K562 (cell line): Measurements from ENCODE around the gene COQ4. TPM values are rescaled to one million over a fixed set of nuclear protein-coding genes. Genes with fewer than 3 reads are reported as not detected.

ENCODE experiments used
- ATAC-seq: fragments of 200-7000 bp; cut with Tn5 transposase; 3 replicates; pipeline ENCODE4 v1.9.1; 2020; ENCODE audit warnings: moderate library complexity
- BruUV-seq: library from RNA; stranded (reverse); fragments of 400-500 nt; replicated peaks from 2 replicates; lab custom pipeline; 2021; lab: Mats Ljungman, UMichigan
- CTCF ChIA-PET: fragments of 300-600 bp; formaldehyde crosslinking; extraction: SDS; loops from one replicate; lab custom pipeline; 2021; ENCODE audit warnings: low intra/inter-chr PET ratio; lab: Yijun Ruan, JAX
- POLR2A ChIA-PET: fragments of 300-600, 350-650 bp; sonication (Branson Sonifier 250); formaldehyde crosslinking; extraction: SDS; loops from one replicate; lab custom pipeline; 2021; ENCODE audit warnings: antibody characterized with exemption, inconsistent platforms; lab: Yijun Ruan, JAX
- DNase-seq, 4 experiments: peaks; one replicate each; pipeline versions ENCODE4 v3.0.0 to v3.0.0-alpha.2; 2011 to 2018; ENCODE audit warnings: low spot score in 3 of 4, mixed read lengths in 3 of 4; ENCODE audit errors: extremely low read depth in 1 of 4
- FAIRE-seq: peaks from 2 replicates; lab custom pipeline; 2011; peaks lifted over from hg19 to GRCh38; lab: Jason Lieb, UNC
- H2AFZ ChIP-seq: 2 replicates; pipeline ENCODE4 v1.6.0; 2011; ENCODE audit warnings: low read depth, low read length, control low read depth, inconsistent platforms
- H3K27ac ChIP-seq: fragments of 200-600 bp; 3 replicates; pipeline ENCODE4 v1.8.0; 2011; ENCODE audit warnings: low read depth, mild to moderate bottlenecking, control low read depth, inconsistent platforms, low read length, moderate library complexity, mixed read lengths; ENCODE audit errors: extremely low read depth
- H3K27me3 ChIP-seq, 2 experiments: fragments of 300-600 bp in 1 of 2; 2 replicates in 1 of 2; 3 replicates in 1 of 2; pipeline versions ENCODE4 v1.6.0 to v1.8.0; 2011; ENCODE audit warnings: inconsistent platforms in 2 of 2, low read length in 2 of 2, mild to moderate bottlenecking in 1 of 2, mixed read lengths in 1 of 2, moderate library complexity in 1 of 2; ENCODE audit not compliant: control insufficient read depth in 2 of 2, insufficient read depth in 2 of 2
- H3K36me3 ChIP-seq: fragments of 300-600 bp; 3 replicates; pipeline ENCODE4 v1.8.0; 2011; ENCODE audit warnings: mild to moderate bottlenecking, low read length, inconsistent platforms; ENCODE audit not compliant: control insufficient read depth, insufficient read depth
- H3K4me1 ChIP-seq, 2 experiments: fragments of 200-600 bp in 1 of 2; replicated peaks in 1 of 2; 2 replicates in 1 of 2; 3 replicates in 1 of 2; pipeline versions ENCODE4 v1.5.1 to v1.8.0; 2011; ENCODE audit warnings: inconsistent platforms in 2 of 2, low read length in 2 of 2, mild to moderate bottlenecking in 1 of 2, mixed read lengths in 1 of 2, moderate library complexity in 1 of 2; ENCODE audit not compliant: control insufficient read depth in 2 of 2, insufficient read depth in 2 of 2
- H3K4me2 ChIP-seq: 2 replicates; pipeline ENCODE4 v1.6.1; 2011; ENCODE audit warnings: low read length, control low read depth, inconsistent platforms, mixed read lengths; ENCODE audit not compliant: insufficient read depth
- H3K4me3 ChIP-seq: fragments of 200-600 bp; sonication (generic), shearing (Covaris generic); 2 replicates; pipeline ENCODE4 v1.5.1; 2016; ENCODE audit warnings: control low read depth, inconsistent platforms
- H3K79me2 ChIP-seq: fragments of 200-600 bp; 3 replicates; pipeline ENCODE4 v1.8.0; 2011; ENCODE audit warnings: low read length, inconsistent platforms; ENCODE audit not compliant: control insufficient read depth, insufficient read depth
- H3K9ac ChIP-seq, 2 experiments: 2 replicates each; pipeline versions ENCODE4 v1.6.0 to v1.6.1; 2011; ENCODE audit warnings: low read depth in 2 of 2, low read length in 2 of 2, control low read depth in 1 of 2, inconsistent platforms in 1 of 2, mild to moderate bottlenecking in 1 of 2, mixed read lengths in 1 of 2; ENCODE audit not compliant: insufficient read depth in 1 of 2
- H3K9me1 ChIP-seq: one replicate; pipeline ENCODE4 v1.6.0; 2011; ENCODE audit warnings: inconsistent platforms, mild to moderate bottlenecking, low read length, moderate library complexity; ENCODE audit not compliant: control insufficient read depth, insufficient read depth
- H3K9me3 ChIP-seq: replicated peaks from 2 replicates; pipeline ENCODE4 v1.5.1; 2011; ENCODE audit warnings: low read depth, low read length, inconsistent platforms; ENCODE audit not compliant: control insufficient read depth, insufficient read depth
- H4K20me1 ChIP-seq: replicated peaks from 2 replicates; pipeline ENCODE4 v1.6.1; 2011; ENCODE audit warnings: low read length, inconsistent platforms, mixed read lengths; ENCODE audit not compliant: control insufficient read depth, insufficient read depth
- CBX2 ChIP-seq: fragments of 200-600 bp; sonication (generic); IDR thresholded peaks from one replicate; pipeline ENCODE4 v1.6.1; 2012; ENCODE audit warnings: mild to moderate bottlenecking, low read length, inconsistent platforms; ENCODE audit not compliant: insufficient read depth, poor library complexity, severe bottlenecking
- JUNB ChIP-seq: fragments of 450-650 bp; formaldehyde crosslinking; conservative IDR thresholded peaks from 2 replicates; pipeline ENCODE4 v1.4.0; 2020; ENCODE audit warnings: mild to moderate bottlenecking
- NKRF ChIP-seq: fragments of 450-650 bp; IDR thresholded peaks from 2 replicates; pipeline ENCODE4 v1.6.1; 2016; ENCODE audit warnings: borderline replicate concordance
- WGBS: fragments of 100-300 bp; shearing (Covaris generic); methylation state at CpG from one replicate; pipeline ENCODE4 v1.1.6; 2016; ENCODE audit warnings: low coverage, mixed read lengths; ENCODE audit not compliant: insufficient coverage; ENCODE audit errors: missing lambda C conversion rate; 5-methylcytosine and 5-hydroxymethylcytosine counted together
- in situ Hi-C: fragments of 300-500 bp; cut with MboI; formaldehyde crosslinking; loops from 4 replicates; pipeline ENCODE4 v1.15.0; 2018; ENCODE audit warnings: inconsistent platforms, mixed read lengths
- intact Hi-C: fragments of 100-400 bp; cut with micrococcal nuclease; formaldehyde crosslinking; loops from 2 replicates; pipeline ENCODE4 v1.14.2; 2022
- polyA plus RNA-seq, 8 experiments: library from polyadenylated mRNA; depleted of rRNA in 4 of 8; stranded (reverse) in 5 of 8; unstranded in 3 of 8; fragments of >200 nt; fragmentation: Nextera tagmentation in 2 of 8; fragmentation: Illumina TruSeq in 1 of 8; extraction: Ambion mirVana in 2 of 8; extraction: Trizol in 1 of 8; gene quantifications; 2 replicates each; pipeline versions ENCODE4 v1.2.1 to v1.2.3, GENCODE V29; 2011 to 2014; ENCODE audit warnings: inconsistent platforms in 1 of 8, missing spikeins in 1 of 8
- total RNA-seq, 7 experiments: library from RNA; depleted of rRNA in 6 of 7; stranded (reverse); fragments of >200 nt in 6 of 7; fragmentation: Illumina TruSeq in 2 of 7; extraction: Trizol in 2 of 7; gene quantifications; 2 replicates each; pipeline versions ENCODE4 v1.2.1 to v1.2.3, GENCODE V29; 2011 to 2021; ENCODE audit warnings: low replicate concordance in 1 of 7

COQ4 gene
- total and polyA plus RNA-seq, 9 of the 15 experiments (the other 6 are each of a cell fraction or from before 2014, with no cell fraction given): 9.1 to 135 (median 67.2) TPM

DNA sequence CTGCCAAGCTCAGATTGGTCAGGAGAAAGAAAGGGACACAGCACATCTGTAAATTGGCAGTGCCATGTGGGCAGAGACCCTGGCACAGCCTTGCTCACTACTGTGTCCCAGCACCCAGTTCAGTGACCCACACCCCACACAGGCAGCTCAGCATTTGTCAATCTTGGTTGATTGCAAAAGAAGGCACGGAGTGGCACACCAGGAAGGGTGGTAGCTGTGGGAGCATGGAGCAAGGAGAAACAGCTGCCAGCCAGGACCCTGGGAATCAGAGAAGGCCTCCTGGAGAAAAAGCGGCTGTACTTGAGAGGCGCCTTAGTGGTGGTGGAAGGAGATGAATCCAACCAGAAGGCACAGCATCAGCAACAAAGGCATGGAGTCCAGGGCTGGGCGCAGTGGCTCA is 21.2 kb downstream of the COQ4 start:
- no TSS peak for BruUV-seq
- no peaks in the 10 kb centered on the region for H3K27me3 ChIP-seq
- no peaks in the 10 kb centered on the region for H4K20me1 ChIP-seq
- no peak overlapping the region for H3K4me2 ChIP-seq
- no peak overlapping the region for H3K27ac ChIP-seq
- CTCF ChIA-PET: no interaction called here
- no peaks in the 10 kb centered on the region for H3K9me3 ChIP-seq
- no peak overlapping the region for H3K9ac ChIP-seq
- no peak overlapping the region for H2AFZ ChIP-seq
- POLR2A ChIA-PET: interaction anchor here (0.7 to 4.8 kb wide), 5 partner anchors 20 to 357 kb away, joined by 3 to 65 read pairs (median 4); partner anchors contain the start of gene PKN3
- H3K4me3 ChIP-seq: no peak overlapping the region
- H3K79me2 ChIP-seq: peaks cover 17% of the 10 kb centered on the region
- in situ Hi-C loops (loop anchor here (5.0 kb wide), 1 partner anchor 353 kb away; no protein-coding TSS in a partner anchor), intact Hi-C loops (loop anchor here (10.0 kb wide), 1 partner anchor 129 kb away; no protein-coding TSS in a partner anchor)
- H3K36me3 ChIP-seq: peaks cover 71% of the 10 kb centered on the region
- no peaks in the 10 kb centered on the region for H3K9me1 ChIP-seq
- no peak for FAIRE-seq
- WGBS: 89% methylated on average over 4 of the region's 4 CpGs
- no peak for TF ChIP-seq NKRF
- no peak for TF ChIP-seq CBX2
- no peak for TF ChIP-seq JUNB
- peaks cover 10 to 17% of the 10 kb centered on the region in 2 experiments; a peak in 4 of 5 replicates for H3K4me1 ChIP-seq
- DNase-seq: no peak
- ATAC-seq: no peak
